ENCODE results near the gene BCAM.
"Not testable (repeated sequence)": the region's sequence is repeated elsewhere in the genome, so short reads cannot be mapped to it uniquely, and the experiment has no call there.

BCAM gene, protein sequence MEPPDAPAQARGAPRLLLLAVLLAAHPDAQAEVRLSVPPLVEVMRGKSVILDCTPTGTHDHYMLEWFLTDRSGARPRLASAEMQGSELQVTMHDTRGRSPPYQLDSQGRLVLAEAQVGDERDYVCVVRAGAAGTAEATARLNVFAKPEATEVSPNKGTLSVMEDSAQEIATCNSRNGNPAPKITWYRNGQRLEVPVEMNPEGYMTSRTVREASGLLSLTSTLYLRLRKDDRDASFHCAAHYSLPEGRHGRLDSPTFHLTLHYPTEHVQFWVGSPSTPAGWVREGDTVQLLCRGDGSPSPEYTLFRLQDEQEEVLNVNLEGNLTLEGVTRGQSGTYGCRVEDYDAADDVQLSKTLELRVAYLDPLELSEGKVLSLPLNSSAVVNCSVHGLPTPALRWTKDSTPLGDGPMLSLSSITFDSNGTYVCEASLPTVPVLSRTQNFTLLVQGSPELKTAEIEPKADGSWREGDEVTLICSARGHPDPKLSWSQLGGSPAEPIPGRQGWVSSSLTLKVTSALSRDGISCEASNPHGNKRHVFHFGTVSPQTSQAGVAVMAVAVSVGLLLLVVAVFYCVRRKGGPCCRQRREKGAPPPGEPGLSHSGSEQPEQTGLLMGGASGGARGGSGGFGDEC

DNA sequence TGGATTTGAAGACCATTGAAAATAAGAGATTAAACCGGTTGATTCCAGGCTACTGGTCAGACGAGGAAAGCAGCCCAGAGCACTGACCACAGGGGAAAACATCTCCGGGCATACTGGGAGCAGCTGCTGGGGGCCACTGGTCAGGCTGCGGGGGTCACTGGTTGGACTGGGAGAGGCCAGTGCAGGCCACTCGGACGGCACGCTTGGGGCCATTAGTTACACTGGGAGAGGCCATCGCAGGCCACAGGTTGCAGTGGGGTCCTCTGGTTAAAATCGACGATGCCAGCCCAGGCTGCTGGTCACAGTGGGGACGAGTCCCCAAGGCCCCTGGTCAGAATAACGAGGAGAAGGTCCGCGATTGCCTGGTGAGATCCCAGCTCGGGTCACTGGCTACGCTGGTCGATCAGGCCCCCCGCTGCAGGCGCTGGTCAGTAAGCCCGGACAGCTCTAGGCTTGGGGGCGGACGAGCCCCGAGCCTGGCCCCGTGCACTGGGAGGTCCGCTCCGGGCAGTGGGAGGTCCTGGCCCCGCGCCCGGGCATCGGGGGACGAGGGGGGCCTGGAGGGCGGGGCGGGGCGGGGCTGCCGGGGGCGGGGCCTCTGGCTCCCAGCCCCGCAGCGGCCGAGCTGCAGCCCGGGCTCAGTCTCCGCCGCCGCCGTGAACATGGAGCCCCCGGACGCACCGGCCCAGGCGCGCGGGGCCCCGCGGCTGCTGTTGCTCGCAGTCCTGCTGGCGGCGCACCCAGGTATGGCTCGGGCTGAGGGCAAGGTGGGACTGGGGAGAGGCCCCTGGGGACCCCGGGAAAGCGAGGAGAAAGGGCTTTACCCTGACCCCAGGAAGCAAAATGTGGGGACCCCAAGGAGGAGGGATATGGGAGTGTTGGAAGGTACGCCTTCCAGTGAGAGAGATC lies at the start of gene BCAM:
TSS of gene BCAM (plus strand) at position 641 of the 909 bp plus-strand sequence. CDS start at position 663, 22 bp downstream.
- peak; percentile 26 for DNase-seq (ENCODE audit: low spot score)

DNA sequence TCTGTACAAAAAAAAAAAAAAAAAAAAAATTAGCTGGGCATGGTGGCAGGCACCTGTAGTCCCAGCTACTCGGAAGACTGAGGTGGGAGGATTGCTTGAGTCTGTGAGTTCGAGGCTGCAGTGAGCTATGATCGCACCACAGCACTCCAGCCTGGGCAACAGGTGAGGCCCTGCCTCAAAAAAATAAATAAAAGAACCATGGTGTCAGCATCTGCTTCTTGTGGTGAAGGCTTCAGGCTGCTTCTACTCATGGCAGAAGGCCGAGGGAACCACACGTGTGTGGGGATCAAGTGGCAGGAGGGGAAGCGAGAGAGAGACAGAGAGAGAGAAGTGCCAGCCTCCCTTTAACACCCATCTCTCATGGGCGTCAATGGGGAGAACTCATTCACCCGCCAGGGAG lies 46.9 kb upstream of the BCAM start:
- DNase-seq (ENCODE audit: low spot score), result no peak

DNA sequence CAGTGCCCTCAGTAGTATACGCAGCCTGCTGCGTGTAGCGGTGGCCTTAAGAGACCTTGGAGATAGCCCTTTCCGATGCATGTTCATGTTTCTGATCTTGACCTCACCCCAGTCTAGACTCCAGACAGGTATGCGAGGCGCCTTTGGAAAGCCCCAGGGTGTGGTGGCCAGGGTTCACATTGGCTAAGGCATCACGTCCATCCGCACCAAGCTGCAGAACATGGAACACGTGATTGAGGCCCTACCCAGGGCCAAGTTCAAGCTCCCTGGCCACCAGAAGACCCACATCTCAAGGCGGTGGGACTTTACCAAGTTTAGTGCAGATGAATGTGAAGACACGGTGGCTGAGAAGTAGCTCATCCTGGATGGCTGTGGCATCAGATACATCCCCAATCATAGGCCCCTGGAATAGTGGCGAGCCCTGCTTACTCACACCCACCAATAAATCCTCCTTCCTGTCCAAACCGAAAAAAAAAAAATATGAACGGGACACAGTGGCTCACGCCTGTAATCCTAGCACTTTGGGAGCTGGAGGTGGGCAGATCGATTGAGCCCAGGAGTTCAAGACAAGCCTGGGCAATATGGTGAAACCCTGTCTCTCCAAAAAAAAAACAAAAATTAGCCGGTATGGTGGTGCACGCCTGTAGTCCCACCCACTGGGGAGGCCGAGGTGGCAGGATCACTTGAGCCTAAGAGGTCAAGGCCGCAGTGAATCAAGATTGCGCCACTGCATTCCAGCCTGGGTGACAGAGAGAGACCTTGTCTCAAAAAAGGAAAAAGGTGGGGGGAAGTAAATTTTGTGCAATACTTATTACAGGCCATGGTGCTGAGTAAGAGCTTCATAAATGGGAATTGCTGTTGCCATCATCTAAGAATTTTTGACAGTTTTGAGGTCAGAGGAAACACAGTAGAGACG lies 43.6 kb upstream of the BCAM start:
- no peak for DNase-seq (ENCODE audit: low spot score)

DNA sequence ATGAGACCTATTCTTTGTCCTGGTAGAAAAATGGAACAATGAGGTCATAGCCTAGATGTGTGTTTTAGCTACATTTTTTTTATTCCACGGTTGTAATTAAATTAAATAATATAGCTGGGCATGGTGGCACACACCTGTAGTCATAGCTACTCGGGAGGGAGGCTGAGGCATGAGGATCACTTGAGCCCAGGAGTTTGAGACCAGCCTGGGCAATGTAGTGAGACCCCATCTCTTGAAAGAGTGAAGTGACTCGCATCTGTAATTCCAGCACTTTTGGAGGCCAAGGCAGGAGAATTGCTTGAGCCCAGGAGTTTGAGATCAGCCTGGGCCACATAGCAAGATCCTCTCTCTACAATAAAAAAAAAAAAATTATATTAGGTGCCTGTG lies 43.0 kb upstream of the BCAM start:
- DNase-seq (ENCODE audit: low spot score), result no peak

DNA sequence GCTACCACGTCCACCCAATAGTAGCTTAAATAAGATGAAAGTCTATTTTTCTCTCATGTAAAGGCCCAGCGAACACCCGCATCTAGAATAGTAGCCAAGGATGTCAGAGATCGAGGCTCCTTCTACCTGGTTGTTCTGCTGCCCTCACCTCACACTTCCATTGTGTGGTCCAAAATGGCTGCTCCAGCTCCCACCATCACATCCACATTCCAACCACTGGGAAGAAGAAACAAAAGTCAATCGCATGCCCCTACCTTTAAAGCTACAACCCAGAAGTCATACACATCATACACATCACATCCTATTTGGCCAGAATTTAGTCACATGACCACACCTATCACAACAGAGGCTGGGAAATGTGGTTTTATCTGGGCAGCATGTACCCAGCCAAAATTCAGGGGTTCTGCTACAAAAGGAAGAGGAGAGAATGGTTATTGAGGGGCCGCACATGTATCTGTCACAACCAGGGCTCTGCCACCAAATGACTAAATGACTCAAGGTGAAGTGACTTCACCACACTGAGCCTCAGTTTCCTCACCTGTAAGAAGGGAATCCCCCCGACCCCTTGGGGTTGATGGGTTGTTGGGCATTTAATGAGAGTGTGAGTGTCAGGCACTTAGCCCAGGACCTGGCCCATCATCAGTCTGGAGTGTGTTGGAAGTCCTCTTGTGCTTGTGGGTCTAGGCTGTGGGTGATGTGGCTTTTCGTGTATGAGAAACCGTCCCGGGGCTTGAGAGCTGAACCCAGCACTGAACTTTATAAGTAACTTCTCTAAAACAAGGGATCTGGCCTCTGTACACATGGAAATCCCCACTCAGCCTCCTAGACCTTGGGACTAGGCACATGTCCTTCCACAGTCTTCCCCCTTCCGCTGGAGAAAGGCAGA lies 41.4 kb upstream of the BCAM start:
- DNase-seq (ENCODE audit: low spot score), result no peak

DNA sequence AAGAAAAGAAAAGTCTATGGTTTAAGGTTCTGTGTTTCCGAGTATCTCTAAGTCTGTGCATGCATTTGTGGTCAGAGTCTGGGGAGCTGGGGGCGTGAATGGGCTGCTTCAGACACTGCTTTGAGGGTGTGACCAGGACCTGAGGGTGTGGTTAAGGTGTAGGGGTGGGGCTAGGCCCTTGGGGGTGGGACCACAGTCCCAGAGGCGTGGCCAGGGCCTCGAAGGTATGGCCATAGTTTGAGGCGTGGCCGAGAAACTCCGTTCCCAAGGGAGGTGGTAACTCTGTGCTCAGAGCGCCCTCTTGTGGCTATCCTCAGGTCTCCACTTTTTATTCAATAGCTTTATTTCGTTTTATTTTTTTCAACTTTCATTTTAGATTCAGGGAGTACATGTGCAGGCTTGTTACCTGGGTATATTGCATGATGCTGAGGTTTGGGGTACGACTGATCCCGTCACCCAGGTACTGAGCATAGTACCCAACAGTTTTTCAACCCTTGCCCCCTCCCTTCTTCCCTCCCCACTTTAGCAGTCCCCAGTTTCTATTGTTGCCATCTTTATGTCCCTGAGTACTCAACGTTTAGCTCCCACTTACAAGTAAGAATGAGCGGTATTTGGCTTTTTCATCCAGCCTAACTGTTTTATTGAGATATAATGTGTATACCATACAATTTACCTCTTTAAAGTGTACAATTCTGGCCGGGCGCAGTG lies 38.2 kb upstream of the BCAM start:
- peak; percentile 92 for DNase-seq (ENCODE audit: low spot score)

DNA sequence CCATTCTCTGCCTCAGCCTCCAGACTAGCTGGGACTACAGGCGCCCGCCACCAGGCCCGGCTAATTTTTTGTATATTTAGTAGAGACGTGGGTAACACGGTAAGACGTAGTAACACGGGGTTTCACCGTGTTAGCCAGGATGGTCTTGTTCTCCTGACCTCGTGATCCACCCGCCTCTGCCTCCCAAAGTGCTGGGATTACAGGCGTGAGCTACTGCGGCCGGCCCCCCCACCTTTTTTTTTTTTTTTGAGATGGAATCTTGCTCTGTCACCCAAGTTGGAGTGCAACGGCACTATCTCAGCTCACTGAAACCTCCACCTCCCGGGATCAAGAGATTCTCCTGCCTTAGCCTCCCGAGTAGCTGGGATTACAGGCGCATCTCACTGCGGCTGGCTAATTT lies 36.8 kb upstream of the BCAM start:
- DNase-seq (ENCODE audit: low spot score), result not testable (repeated sequence)

DNA sequence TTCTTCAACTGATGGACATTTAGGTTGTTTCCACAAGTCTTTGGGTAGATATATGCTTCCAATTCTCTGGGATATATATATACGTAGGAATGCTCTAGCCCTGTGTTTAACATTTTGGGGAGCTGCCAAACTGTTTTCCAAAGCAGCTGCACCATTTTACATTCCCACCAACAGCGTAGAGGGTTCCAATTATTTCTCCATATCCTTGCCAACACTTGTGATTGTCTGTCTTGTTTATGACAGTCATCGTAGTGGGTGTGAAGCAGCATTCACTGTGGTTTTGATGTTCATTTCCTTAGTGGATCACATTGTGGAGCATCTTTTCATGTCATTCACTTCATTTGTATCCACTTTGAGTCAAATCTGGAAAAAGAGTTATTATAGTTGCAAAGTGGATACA lies 35.9 kb upstream of the BCAM start:
- no peak for DNase-seq (ENCODE audit: low spot score)

DNA sequence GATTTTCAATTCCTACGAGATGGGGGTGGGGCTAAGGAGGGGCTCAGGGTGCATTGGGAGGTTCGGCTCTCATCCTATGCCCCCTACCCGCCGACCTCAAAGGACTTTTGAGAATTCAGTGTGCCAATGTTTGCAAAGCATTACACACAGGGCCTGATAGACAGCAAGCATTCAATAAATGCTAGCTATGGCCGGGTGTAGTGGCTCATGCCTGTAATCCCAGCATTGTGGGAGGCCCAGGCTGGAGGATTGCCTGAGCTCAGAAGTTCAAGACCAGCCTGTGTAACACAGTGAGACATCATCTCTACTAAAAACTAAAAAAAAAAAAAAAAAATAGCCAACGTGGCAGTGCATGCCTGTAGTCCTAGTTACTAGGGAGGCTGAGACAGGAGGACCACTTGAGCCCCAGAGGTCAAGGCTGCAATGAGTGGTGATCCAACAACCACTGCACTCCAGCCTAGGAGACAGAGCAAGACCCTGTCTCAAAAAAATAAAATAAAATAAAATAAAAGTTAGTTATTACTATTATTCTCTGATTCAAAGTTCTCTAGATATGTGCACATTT lies 33.1 kb upstream of the BCAM start:
- no peak for DNase-seq (ENCODE audit: low spot score)

DNA sequence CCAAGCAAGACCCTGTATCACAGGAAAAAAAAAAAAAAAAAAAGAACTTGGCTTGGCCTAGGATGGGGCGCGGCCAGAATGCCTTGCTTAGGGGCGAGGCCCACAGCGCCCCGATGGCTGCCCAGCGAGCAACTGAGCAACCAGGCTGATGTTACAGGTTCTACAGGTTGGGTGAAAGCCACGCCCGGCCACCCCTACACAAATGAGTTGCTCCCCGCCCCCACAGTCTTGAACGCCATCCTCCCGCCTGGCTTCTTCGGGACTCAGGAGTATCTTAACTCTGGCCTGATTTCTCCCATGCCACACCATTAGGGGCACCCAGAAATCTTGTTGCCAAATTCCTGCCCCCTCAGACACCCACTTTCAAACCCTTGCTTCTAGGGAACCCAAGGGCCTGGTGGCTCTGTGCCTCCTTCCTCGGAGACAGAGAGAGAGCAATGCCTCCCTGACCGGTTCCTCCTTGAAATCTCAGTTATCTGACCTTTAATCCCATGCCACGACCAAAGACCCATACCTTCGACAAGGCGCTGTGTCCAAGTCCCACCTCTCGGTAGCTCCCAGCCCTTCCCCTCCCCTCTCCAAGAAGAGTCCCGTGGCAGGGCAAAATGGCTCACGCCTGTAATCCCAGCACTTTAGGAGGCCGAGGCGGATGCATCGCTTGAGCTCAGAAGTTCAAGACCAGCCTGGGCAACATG lies 32.4 kb upstream of the BCAM start:
- no peak for DNase-seq (ENCODE audit: low spot score)

DNA sequence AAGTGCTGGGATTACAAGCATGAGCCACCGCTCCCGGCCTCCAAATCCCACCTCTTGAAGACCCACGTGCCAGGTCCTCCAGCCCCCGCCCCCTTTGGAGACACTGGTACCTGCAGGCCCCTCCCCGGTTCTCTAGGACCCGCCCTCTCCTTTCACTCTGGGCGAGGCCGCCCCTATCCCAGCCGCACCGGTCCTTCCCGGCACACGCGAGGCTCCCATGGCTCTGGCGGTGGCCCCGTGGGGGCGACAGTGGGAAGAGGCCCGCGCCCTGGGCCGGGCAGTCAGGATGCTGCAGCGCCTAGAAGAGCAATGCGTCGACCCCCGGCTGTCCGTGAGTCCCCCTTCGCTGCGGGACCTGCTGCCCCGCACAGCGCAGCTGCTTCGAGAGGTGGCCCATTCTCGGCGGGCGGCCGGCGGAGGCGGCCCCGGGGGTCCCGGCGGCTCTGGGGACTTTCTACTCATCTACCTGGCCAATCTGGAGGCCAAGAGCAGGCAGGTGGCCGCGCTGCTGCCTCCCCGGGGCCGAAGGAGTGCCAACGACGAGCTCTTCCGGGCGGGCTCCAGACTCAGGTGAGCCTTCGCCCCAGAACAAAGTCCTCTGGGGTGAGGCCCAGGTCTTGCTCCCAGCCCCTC lies 31.1 kb upstream of the BCAM start, which contains the start of gene CBLC:
TSS of gene CBLC (plus strand) at position 176 of the 633 bp plus-strand sequence. CDS start at position 218, 42 bp downstream.
- DNase-seq (ENCODE audit: low spot score), result no peak

DNA sequence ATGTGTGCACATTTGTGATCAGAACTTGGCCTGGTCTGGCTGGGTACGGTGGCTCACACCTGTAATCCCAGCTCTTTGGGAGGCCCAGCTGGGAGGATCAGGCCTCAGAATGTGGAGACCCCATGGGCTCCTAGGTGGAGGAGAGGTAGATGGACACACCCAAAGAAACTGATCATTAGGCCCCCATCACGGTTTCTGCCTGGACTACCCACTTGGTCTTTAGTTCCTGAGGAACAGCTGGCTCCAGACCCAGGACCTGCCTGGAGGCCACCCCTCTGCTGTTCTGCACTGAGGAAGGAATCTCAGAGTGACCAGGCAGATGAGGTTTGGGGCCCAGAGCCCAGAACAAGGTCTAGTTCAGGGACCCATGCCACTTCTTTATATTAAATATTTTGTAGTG lies 29.8 kb upstream of the BCAM start:
- DNase-seq (ENCODE audit: low spot score), result no peak

DNA sequence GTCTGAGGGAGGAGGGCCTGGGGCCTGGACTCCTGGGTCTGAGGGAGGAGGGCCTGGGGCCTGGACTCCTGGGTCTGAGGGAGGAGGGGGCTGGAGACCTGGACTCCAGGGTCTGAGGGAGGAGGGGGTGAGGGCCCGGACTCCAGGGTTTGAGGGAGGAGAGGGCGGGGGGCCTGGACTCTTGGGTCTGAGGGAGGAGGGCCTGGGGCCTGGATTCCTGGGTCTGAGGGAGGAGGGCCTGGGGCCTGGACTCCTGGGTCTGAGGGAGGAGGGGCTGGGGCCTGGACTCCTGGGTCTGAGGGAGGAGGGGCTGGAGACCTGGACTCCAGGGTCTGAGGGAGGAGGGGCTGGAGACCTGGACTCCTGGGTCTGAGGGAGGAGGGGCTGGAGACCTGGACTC lies 27.2 kb upstream of the BCAM start:
- not testable (repeated sequence) for DNase-seq (ENCODE audit: low spot score)

DNA sequence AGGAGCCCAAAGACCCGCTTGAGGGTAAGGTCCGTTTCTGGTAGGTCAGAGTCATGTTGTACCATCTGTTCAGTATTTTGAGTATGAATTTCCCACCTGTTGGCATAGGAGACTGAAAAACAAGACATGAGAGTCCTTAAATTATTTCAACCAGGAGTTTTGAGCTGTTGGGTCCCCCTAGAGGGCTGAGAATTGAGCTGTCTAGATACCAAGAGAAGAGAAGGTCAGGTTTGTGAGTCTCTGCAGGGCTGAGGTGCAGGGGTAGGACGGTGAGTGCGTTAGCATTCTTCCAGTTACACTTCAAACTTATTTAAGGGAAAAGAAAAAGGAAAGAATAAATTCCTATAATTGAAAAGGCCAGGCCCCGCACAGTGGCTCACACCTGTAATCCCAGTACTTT lies 26.2 kb upstream of the BCAM start:
- DNase-seq (ENCODE audit: low spot score), result no peak

DNA sequence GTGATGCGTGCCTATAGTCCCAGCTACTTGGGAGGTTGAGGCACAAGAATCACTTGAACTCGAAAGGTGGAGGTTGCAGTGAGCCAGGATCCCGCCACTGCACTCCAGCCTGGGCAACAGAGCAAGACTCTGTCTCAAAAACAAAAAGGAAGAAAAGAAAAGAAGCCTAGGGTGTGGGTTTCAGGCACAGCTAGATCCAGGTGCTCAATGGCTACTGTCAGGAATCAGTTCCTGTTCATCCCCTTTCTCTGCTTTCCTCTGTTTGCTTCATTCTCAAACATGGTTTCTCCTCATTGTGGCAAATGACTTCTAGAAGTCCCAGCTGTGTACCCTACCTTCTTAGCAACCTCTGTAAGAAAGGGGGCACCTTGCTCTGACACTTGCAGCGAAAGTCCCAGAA lies 25.4 kb upstream of the BCAM start:
- no peak for DNase-seq (ENCODE audit: low spot score)

DNA sequence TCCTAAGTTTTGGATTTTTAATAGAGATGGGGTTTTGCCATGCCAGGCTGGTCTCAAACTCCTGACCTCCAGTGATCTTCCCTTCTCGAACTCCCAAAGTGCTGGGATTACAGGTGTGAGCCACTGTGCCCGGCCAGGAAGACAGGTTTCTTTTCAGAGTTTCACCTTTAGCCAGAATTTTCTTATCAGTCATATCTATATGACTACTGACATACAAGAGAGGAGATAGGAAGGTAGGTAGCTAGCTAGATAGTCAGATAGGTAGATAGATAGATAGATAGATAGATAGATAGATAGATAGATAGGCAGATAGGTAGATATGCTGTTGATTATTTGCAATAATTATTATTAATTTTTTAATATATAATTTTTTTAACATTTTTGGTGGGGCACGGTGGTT lies 23.6 kb upstream of the BCAM start:
- DNase-seq (ENCODE audit: low spot score), result no peak

DNA sequence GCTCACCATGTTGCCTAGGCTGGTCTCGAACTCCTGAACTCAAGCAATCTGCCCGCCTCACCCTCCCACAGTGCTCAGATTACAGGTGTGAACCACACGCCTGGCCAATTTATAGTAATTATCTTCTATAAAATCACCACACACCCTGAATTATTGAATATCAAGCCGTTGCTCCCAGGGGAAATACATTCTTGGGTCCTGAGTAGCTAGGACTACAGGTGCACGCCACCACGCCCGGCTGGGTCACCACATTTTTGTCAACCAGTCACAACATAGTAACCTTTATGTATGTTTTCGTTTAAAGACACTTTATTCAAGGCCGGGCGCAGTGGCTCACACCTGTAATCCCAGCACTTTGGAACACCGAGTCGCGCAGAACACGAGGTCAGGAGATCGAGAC lies 22.9 kb upstream of the BCAM start:
- DNase-seq (ENCODE audit: low spot score), result no peak

DNA sequence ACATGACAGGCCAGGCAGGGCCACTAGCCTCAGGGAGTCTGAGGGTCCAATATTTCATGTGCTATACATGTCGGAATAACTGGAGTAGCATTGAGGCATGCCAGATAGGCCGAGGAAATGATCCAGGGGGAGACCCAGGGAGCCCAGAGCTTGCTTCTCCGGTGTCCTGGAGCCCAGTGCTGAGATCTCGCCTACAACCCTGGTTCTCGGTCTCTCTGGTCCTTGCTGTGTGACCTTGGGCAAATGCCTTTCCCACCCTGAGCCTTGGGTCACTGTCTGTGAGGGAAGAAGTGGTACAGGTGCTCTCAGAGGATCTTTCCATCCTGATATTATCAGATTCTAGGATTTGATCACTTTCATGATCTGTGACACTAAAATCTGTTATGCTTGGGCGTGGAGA lies 19.9 kb upstream of the BCAM start:
- DNase-seq (ENCODE audit: low spot score), result no peak
